Measurements from ENCODE around the gene ATP8B2.
"Not testable (repeated sequence)": the region's sequence is repeated elsewhere in the genome, so short reads cannot be mapped to it uniquely, and the experiment has no call there.

ATP8B2 gene

DNA sequence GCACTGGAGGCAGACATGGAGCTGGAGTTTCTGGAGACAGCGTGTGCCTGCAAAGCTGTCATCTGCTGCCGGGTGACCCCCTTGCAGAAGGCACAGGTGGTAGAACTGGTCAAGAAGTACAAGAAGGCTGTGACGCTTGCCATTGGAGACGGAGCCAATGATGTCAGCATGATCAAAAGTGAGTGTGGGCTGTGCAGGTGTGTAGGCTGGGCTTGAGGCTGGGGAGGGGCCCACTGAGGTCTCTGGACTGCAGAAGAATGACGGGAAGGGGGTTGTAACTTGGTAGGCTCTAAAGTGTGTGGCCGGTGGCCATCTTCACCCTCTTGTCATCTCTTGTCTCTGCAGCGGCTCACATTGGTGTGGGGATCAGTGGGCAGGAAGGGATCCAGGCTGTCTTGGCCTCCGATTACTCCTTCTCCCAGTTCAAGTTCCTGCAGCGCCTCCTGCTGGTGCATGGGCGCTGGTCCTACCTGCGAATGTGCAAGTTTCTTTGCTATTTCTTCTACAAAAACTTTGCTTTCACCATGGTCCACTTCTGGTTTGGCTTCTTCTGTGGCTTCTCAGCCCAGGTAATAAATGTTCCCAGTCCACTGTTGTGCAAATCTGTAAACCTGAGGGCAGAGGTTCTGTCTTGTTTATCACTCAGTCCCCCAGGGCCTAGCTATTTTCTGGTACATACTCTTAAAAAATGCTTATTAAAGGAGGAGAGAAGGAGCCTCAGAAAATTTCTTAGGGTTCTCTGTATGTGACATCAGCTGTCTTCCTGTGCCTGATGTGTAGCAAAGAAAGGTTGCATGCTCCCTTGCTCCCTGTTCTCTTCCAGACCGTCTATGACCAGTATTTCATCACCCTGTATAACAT is 19.9 kb downstream of the ATP8B2 start:
- DNase-seq (ENCODE audit: low read depth in 2 of 2): no peak

GRCh38 chr1:154346276-154346917 is 21.1 kb downstream of the ATP8B2 start:
- no peak for DNase-seq (ENCODE audit: low read depth in 2 of 2)

- no peak for DNase-seq (ENCODE audit: low read depth in 2 of 2)
Observed at GRCh38 chr1:154347961-154348360, 22.6 kb downstream of the ATP8B2 start.

GRCh38 chr1:154348429-154349076 is 23.2 kb downstream of the ATP8B2 start:
- DNase-seq (ENCODE audit: low read depth in 2 of 2): no peak

DNA sequence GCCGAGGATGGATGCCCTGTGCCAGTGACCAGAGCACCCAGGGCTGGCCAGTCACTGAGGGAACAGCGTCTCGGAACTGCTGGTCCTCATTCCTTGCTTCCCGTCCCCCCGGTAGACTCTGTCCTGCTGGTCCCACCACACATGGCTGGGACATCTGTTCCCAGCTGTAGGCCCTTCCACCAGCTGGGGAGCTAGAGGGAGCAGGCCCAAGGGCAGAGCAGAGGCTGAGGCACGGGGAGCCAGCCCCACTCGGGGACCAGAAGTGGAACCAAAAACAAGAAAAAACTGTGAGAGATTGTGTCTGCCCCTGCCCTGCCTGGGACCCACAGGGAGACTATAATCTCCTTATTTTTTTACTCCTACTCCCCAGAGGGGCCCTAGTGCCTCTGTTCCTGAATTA is 23.8 kb downstream of the ATP8B2 start:
- no peak for DNase-seq (ENCODE audit: low read depth in 2 of 2)

- no peak for DNase-seq (ENCODE audit: low read depth in 2 of 2)
Observed at GRCh38 chr1:154350383-154350782, 25.1 kb downstream of the ATP8B2 start.

- DNase-seq (ENCODE audit: low read depth in 2 of 2): no peak
Observed at GRCh38 chr1:154351363-154352068, 26.2 kb downstream of the ATP8B2 start.

DNA sequence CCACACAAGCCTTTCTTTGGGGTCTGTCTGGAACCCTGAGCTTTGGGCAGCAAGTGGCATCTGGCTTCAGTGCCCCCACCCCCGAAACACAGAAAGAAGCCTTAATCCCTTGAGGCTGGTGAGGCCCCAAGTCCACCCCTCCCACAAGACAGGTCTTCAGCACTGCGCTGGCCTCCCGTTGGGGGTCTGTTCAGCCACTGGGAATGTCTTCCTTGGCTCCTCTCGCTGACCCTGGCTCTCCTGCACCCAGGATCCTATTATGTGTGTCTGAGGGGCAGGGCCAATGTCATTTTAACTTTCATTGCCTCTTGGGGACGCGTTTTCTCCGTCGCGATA is 26.9 kb downstream of the ATP8B2 start:
- no peak for DNase-seq (ENCODE audit: low read depth in 2 of 2)

GRCh38 chr1:154352581-154353459 is 27.5 kb downstream of the ATP8B2 start:
- DNase-seq (ENCODE audit: low read depth in 2 of 2): peak in 1 of 2 experiments; percentile 10

GRCh38 chr1:154353460-154353904 is 28.2 kb downstream of the ATP8B2 start:
- no peak for DNase-seq (ENCODE audit: low read depth in 2 of 2)

DNA sequence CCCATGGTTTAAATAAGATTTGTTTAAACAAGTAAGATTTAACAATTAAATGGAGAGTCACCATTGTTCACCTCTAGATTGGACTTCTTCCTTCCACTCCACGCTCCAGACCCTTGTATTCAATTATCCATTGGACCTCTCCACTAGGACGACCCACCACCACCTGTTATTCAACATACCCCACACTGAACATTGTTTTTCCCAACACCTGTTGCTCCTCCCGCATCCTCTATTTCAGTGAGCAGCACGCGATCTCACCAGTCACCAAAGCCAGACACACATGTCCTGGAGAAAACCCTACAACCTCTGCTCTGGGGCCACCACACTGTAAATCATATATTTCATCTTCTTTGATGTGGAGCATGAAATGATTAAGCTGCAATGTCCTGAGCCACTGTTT is 28.6 kb downstream of the ATP8B2 start:
- DNase-seq (ENCODE audit: low read depth in 2 of 2): no peak

DNA sequence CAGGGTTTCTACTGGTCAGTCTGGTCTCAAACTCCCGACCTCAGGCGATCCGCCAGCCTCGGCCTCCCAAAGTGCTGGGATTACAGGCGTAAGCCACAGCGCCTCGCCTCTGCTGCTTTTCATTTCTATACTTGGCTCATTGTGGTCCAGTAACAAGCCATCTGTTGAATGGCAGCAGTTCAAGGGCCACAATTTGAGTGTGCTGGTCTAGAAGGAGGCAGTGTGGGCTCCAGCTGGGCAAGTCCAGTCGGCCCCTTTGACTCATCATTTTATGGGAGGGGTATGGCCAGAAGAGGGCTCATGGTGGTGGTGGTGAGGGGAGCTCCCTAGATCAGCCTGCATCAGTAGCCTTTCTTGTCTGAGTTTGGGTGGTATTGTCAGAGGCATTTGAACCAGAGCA is 33.2 kb downstream of the ATP8B2 start:
- DNase-seq (ENCODE audit: low read depth in 2 of 2): no peak

DNA sequence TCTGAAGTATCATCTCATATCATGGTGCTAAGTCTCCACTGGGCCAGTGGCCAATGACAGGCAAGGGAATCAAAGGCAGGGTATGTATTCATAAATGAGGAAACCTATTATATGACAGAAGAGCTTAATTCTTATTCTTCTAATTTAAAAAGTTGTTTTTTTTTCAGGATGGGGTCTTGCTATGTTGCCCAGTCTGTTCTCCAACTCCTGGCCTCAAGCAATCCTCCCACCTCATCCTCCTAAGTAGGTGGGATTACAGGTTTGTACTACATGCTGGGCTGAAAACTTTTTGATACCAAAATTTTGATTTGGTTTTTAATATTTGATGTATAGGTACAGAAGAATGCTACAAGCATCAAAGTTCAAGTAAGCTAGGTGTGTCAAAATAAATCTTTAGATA is 35.0 kb downstream of the ATP8B2 start:
- DNase-seq (ENCODE audit: low read depth in 2 of 2): no peak

DNA sequence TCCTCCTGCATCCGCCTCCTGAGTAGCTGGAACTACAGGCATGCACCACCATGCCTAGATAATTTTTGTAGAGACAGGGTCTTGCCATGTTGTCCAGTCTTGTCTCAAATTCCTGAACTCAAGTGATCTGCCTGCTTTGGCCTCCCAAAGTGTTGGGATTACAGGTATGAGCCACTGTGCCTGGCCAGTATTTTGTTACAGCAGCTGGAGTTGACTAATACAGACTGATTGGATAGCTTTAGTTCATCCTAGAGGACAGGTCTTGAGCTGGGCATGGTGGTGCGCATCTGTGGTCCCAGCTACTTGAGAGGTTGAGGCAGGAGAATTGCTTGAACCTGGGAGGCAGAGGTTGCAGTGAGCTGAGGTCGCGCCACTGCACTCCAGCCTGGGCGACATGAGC is 35.6 kb downstream of the ATP8B2 start:
- DNase-seq (ENCODE audit: low read depth in 2 of 2): not testable (repeated sequence)

GRCh38 chr1:154361357-154361756 is 36.0 kb downstream of the ATP8B2 start:
- no peak for DNase-seq (ENCODE audit: low read depth in 2 of 2)

DNA sequence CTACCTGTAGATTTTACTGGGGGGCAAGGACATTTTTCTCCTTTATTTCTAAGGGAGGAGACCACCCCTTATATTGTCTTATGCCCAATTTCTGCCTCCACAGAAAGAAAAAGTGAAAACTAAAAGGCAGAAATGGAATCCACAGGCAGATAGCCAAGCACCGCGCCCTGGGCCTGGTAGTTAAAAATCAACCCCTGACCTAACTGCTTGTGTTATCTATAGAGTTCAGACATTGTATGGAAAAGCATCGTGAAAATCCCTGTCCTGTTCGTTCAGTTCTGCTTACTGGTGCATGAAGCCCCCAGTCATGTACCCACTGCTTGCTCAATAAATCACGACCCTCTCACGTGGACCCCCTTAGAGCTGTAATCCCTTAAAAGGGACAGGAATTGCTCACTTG is 46.1 kb downstream of the ATP8B2 start:
- DNase-seq (ENCODE audit: low read depth in 2 of 2): no peak

DNA sequence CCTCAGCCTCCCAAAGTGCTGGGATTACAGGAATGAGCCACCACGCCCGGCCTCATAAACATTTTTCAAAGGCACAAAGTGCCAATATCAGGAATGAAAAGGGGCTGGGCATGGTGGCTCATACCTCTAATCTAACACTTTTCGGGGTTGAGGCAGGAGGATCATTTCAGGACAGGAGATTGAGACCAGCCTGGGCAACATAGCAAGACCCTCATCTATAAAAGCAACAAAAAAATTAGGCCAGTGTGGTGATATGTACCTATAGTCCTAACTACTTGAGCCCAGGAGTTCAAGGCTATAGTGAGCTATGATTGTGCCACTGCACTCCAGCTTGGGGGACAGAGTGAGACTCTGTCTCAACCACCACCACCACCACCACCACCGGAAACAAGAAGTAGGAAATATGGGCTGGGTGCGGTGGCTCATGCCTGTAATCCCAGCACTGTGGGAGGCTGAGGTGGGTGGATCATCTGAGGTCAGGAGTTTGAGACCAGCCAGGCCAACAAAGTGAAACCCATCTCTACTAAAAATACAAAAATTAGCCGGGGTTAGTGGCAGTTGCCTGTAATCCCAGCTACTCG is 48.5 kb downstream of the ATP8B2 start:
- DNase-seq (ENCODE audit: low read depth in 2 of 2): not testable (repeated sequence)

- DNase-seq (ENCODE audit: low read depth in 2 of 2): no peak
Observed at GRCh38 chr1:154379301-154379700, 54.0 kb downstream of the ATP8B2 start.

DNA sequence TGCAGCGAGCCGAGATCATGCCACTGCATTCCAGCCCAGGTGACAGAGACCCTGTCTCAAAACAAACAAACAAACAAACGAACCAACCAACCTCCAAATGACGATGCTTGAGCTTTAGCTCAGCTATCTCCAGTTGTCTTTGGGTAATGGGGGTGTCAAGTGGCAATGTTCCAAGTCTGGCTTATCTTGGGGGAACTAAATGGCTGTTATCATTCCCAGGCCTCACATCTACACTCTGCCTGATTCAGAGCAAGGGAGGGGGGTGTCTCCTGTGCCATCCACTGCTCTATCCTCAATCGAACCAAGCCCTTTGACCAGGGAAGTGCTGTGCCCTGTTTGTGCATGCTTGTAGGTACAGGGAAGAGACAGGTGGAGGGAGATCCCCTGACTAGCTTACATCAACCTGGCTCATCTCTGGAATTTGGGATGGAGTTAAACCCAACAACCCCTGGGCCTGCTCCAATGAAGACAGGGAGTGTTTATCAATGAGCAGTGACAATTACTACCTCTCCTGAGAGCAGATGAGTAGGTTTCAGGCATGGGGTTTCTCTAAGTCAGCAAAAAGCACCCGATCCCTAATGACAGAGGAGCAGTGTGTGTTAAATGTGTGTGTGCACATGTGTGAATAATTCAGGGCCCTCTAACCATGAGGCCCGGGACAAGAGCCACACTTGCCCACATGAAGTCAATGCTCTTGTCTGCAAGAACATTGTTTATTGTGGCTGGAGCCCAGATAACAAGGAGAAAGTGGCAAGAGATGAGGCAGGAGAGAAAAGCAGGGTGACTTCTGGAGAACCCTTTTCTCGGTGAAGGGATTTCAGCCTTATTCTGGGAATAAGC is 59.5 kb downstream of the ATP8B2 start:
- no peak for DNase-seq (ENCODE audit: low read depth in 2 of 2)
